ENCODE results near the gene HNRNPDL. TPM values are rescaled to one million over a fixed set of nuclear protein-coding genes. Genes with fewer than 3 reads are reported as not detected.
A peak's percentile ranks its signal among the peaks of the same experiment; 100 is the strongest.

HNRNPDL gene
- total RNA-seq, 1 experiment from 2014 or later, result 346 TPM

- TF ChIP-seq GABPB1 (CRISPR knock-in tag; IDR thresholded peaks at IDR 0.05), result peak; percentile 76
- peak; percentile 91 for TF ChIP-seq TP53 (CRISPR knock-in tag; IDR thresholded peaks at IDR 0.05)
- TF ChIP-seq NFYB (CRISPR knock-in tag; conservative IDR thresholded peaks at IDR 0.05; ENCODE audit: low read depth), result no peak
- peak; percentile 95 for TF ChIP-seq KAT7 (CRISPR knock-in tag; IDR thresholded peaks at IDR 0.05; ENCODE audit: borderline replicate concordance)
- TF ChIP-seq SMAD3 (CRISPR knock-in tag; IDR thresholded peaks at IDR 0.05; ENCODE audit: borderline replicate concordance), result peak; percentile 92
- TF ChIP-seq CREB1 (CRISPR knock-in tag; IDR thresholded peaks at IDR 0.05), result peak; percentile 55; the same call in 1 of the 2 replicates
- TF ChIP-seq JAZF1 (CRISPR knock-in tag; IDR thresholded peaks at IDR 0.05), result no peak
- TF ChIP-seq GTF2I (CRISPR knock-in tag; conservative IDR thresholded peaks at IDR 0.05), result no peak
- 0 out of 2 replicates have a peak, but pooled peaks have one; percentile 36 for TF ChIP-seq ZNF317 (CRISPR knock-in tag; IDR thresholded peaks at IDR 0.05; ENCODE audit: borderline replicate concordance, low read depth)
- TF ChIP-seq ZNF396 (CRISPR knock-in tag; IDR thresholded peaks at IDR 0.05; ENCODE audit: borderline replicate concordance), result no peak
- TF ChIP-seq ATF3 (CRISPR knock-in tag; conservative IDR thresholded peaks at IDR 0.05), result no peak
- TF ChIP-seq JUN (CRISPR knock-in tag; IDR thresholded peaks at IDR 0.05), result 0 out of 2 replicates have a peak, but pooled peaks have one; percentile 38
- peak; percentile 21; the same call in 1 of the 2 replicates for TF ChIP-seq ELF4 (CRISPR knock-in tag; IDR thresholded peaks at IDR 0.05; ENCODE audit: low read depth)
- TF ChIP-seq MXD4 (CRISPR knock-in tag; IDR thresholded peaks at IDR 0.05; ENCODE audit: borderline replicate concordance), result no peak
- no peak for TF ChIP-seq TCF7 (CRISPR knock-in tag; IDR thresholded peaks at IDR 0.05; ENCODE audit: low read depth)
- peak; percentile 93 for TF ChIP-seq TEAD1 (CRISPR knock-in tag; IDR thresholded peaks at IDR 0.05)
- TF ChIP-seq FOXK1 (CRISPR knock-in tag; IDR thresholded peaks at IDR 0.05), result peak; percentile 83
- no peak for TF ChIP-seq NR2C2 (CRISPR knock-in tag; IDR thresholded peaks at IDR 0.05)
- TF ChIP-seq RORB (CRISPR knock-in tag; IDR thresholded peaks at IDR 0.05), result no peak
- no peak for TF ChIP-seq HMGA2 (CRISPR knock-in tag; IDR thresholded peaks at IDR 0.05)
- TF ChIP-seq FOXP4 (CRISPR knock-in tag; IDR thresholded peaks at IDR 0.05), result peak; percentile 76; the same call in 1 of the 2 replicates
- peak; percentile 68; the same call in 1 of the 2 replicates for TF ChIP-seq E2F1 (CRISPR knock-in tag; IDR thresholded peaks at IDR 0.05)
- TF ChIP-seq GRHL2 (CRISPR knock-in tag; IDR thresholded peaks at IDR 0.05; ENCODE audit: insufficient replicate concordance, severe bottlenecking), result no peak
- TF ChIP-seq ARID4B (CRISPR knock-in tag; IDR thresholded peaks at IDR 0.05; ENCODE audit: borderline replicate concordance), result peak; percentile 68; the same call in 1 of the 2 replicates
- TF ChIP-seq ZNF263 (CRISPR knock-in tag; IDR thresholded peaks at IDR 0.05; ENCODE audit: low read depth), result no peak
- TF ChIP-seq CBFB (CRISPR knock-in tag; IDR thresholded peaks at IDR 0.05; ENCODE audit: low read depth), result no peak
- TF ChIP-seq IRF1 (CRISPR knock-in tag; IDR thresholded peaks at IDR 0.05), result 0 out of 2 replicates have a peak, but pooled peaks have one; percentile 40
- no peak for TF ChIP-seq ZNF138 (CRISPR knock-in tag; conservative IDR thresholded peaks at IDR 0.05)
- peak; percentile 43; the same call in 1 of the 2 replicates for TF ChIP-seq ATF1 (CRISPR knock-in tag; IDR thresholded peaks at IDR 0.05)
- peak; percentile 86 for TF ChIP-seq HMGXB4 (CRISPR knock-in tag; IDR thresholded peaks at IDR 0.05)
These were observed 56.2 kb downstream of the HNRNPDL start, which contains the start of gene HNRNPD (continued) for GRCh38 chr4:82373816-82374625.

Measured in WTC11 (cell line).